Astrocyte (in vitro differentiated cells and primary cell): ENCODE measurements around the gene HSPB1.

Experiments
- EZH2 ChIP-seq: IDR thresholded peaks from 2 replicates; pipeline ENCODE4 v1.6.1; 2012; ENCODE audit warnings: mild to moderate bottlenecking, low read length, inconsistent platforms; ENCODE audit not compliant: insufficient read depth
- TF ChIP-seq, protein P1 (sequence below): IDR thresholded peaks from 2 replicates; pipeline ENCODE4 v1.5.1; 2011; ENCODE audit warnings: low read depth, mild to moderate bottlenecking, inconsistent platforms, low read length, moderate library complexity; ENCODE audit not compliant: insufficient read depth

DNA sequence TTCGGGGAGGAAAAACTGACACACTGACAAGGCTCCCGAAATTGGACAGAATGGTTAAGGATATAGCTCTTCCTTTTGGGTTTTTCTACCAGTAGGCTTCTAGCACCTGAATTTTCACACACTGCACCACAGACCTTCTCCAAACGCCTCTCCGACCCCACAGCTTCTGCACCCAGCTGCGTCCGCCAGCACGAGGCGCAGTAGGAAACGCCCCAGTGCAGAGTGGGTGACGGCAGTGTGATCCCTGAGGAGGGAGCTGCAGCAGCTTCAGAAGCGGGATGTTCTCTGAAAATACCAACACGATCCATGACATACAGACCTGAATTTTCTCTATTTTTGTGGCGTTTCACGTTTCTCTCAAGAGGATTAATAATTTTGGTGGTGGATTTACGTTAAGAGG, 25.9 kb downstream of the HSPB1 start:
- TF ChIP-seq, protein P1, sequence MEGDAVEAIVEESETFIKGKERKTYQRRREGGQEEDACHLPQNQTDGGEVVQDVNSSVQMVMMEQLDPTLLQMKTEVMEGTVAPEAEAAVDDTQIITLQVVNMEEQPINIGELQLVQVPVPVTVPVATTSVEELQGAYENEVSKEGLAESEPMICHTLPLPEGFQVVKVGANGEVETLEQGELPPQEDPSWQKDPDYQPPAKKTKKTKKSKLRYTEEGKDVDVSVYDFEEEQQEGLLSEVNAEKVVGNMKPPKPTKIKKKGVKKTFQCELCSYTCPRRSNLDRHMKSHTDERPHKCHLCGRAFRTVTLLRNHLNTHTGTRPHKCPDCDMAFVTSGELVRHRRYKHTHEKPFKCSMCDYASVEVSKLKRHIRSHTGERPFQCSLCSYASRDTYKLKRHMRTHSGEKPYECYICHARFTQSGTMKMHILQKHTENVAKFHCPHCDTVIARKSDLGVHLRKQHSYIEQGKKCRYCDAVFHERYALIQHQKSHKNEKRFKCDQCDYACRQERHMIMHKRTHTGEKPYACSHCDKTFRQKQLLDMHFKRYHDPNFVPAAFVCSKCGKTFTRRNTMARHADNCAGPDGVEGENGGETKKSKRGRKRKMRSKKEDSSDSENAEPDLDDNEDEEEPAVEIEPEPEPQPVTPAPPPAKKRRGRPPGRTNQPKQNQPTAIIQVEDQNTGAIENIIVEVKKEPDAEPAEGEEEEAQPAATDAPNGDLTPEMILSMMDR = no peak
- TF ChIP-seq EZH2 = no peak
